Hematopoietic multipotent progenitor cell treated with erythropoietin and hydrocortisone succinate and interleukin-3 and kit ligand, for 6 days (in vitro differentiated cells): ENCODE measurements around the gene CYP2F1.
A peak's percentile ranks its signal among the peaks of the same experiment; 100 is the strongest.
"Not testable (repeated sequence)": the region's sequence is repeated elsewhere in the genome, so short reads cannot be mapped to it uniquely, and the experiment has no call there.

Experiments used
- DNase-seq: peaks from one replicate; pipeline ENCODE4 v3.0.0-alpha.2; 2015

CYP2F1 gene

GRCh38 chr19:41114132-41114531, at the start of gene CYP2F1:
Gene CYP2F1 (plus strand): TSS chr19:41114432. CDS start chr19:41116189, 1,757 bp downstream.
- no peak for DNase-seq

GRCh38 chr19:41064974-41065569, 49.2 kb upstream of the CYP2F1 start:
- DNase-seq = peak; percentile 38

GRCh38 chr19:41076286-41076685, 37.9 kb upstream of the CYP2F1 start:
- no peak for DNase-seq

GRCh38 chr19:41083516-41083915, 30.7 kb upstream of the CYP2F1 start:
- DNase-seq = no peak

- no peak for DNase-seq
Measured at GRCh38 chr19:41085748-41086415, 28.4 kb upstream of the CYP2F1 start.

- no peak for DNase-seq
Measured at GRCh38 chr19:41088151-41088550, 26.1 kb upstream of the CYP2F1 start, which contains the start of gene CYP2A13. Gene CYP2A13 (plus strand): TSS chr19:41088451. CDS start chr19:41088472, 21 bp downstream.

GRCh38 chr19:41089959-41090358, 24.3 kb upstream of the CYP2F1 start:
- DNase-seq = no peak

GRCh38 chr19:41095703-41096102, 18.5 kb upstream of the CYP2F1 start:
- DNase-seq = no peak

GRCh38 chr19:41096353-41096752, 17.9 kb upstream of the CYP2F1 start:
- DNase-seq = no peak

- DNase-seq = no peak
Measured at GRCh38 chr19:41097302-41097701, 16.9 kb upstream of the CYP2F1 start.

GRCh38 chr19:41098762-41099161, 15.5 kb upstream of the CYP2F1 start:
- no peak for DNase-seq

GRCh38 chr19:41102210-41102609, 12.0 kb upstream of the CYP2F1 start:
- not testable (repeated sequence) for DNase-seq

- no peak for DNase-seq
Measured at GRCh38 chr19:41106177-41106576, 8.1 kb upstream of the CYP2F1 start.

- no peak for DNase-seq
Measured at GRCh38 chr19:41111296-41111695, 2.9 kb upstream of the CYP2F1 start.

GRCh38 chr19:41111750-41112295, 2.4 kb upstream of the CYP2F1 start:
- DNase-seq = no peak

- no peak for DNase-seq
Measured at GRCh38 chr19:41112728-41113290, 1.4 kb upstream of the CYP2F1 start.

GRCh38 chr19:41116261-41116660, 2.0 kb downstream of the CYP2F1 start:
- DNase-seq = no peak

GRCh38 chr19:41120929-41121911, 7.0 kb downstream of the CYP2F1 start:
- peak; percentile 60 for DNase-seq

- DNase-seq = not testable (repeated sequence)
Measured at GRCh38 chr19:41122846-41123245, 8.6 kb downstream of the CYP2F1 start.

GRCh38 chr19:41123716-41124294, 9.6 kb downstream of the CYP2F1 start:
- no peak for DNase-seq

- DNase-seq = peak; percentile 58
Measured at GRCh38 chr19:41126765-41127203, 12.6 kb downstream of the CYP2F1 start.

- DNase-seq = not testable (repeated sequence)
Measured at GRCh38 chr19:41127362-41127761, 13.1 kb downstream of the CYP2F1 start.
